ENCODE measurements around the gene TIMM17A.
"Not testable (repeated sequence)": the region's sequence is repeated elsewhere in the genome, so short reads cannot be mapped to it uniquely, and the experiment has no call there.

TIMM17A gene

DNA sequence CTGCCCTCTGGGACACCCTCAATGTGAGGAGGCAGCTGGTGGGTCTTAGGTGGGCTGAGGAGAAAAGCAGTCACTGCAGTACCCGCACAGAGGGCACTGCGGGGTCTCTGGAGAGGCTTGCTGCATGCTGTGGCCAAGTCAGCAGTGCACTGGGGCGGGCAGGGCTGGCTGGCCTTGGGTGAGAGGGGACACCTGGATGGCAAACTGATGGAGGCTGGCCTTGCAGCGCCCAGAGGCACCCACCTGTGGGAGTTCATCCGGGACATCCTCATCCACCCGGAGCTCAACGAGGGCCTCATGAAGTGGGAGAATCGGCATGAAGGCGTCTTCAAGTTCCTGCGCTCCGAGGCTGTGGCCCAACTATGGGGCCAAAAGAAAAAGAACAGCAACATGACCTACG is 58.3 kb downstream of the TIMM17A start:
- Histone ChIP-seq H3K36me3 (ENCODE audit: control insufficient read depth, insufficient read depth, low read length) (no peaks in the 10 kb centered on the region), H3K4me1 (ENCODE audit: control insufficient read depth, insufficient read depth, low read length, poor library complexity, severe bottlenecking) (no peaks in the 10 kb centered on the region), H3K4me3 (ENCODE audit: insufficient read depth, low read depth, low read length, poor library complexity, severe bottlenecking) (no peak overlapping the region), H3K9me3 (ENCODE audit: control insufficient read depth, low read length) (no peaks in the 10 kb centered on the region), H3K27ac (ENCODE audit: insufficient read depth, low read length, poor library complexity, severe bottlenecking) (no peak overlapping the region), H3K27me3 (replicated peaks; ENCODE audit: control insufficient read depth, insufficient read depth, low read length, poor library complexity, severe bottlenecking) (no peaks in the 10 kb centered on the region)
- DNase-seq: no peak

DNA sequence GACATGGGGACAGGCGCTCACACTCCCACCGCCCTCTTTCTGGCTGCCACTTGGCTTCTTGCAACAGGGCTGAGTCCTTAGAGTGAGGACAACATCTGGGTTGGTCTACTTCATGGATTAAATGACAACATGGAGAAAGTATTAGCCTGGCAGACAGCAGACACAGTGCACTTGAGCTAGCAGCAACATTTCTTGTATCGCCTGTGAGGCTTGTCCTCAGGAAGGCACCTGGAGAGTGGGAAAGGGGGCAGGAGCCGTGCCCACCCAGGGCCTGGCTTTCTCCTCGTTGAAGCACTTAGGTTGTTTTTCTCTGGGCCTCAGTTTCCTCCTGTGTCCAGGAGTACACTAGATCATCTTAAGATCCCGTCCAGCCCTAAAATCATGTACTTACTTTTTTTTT is 58.8 kb downstream of the TIMM17A start:
- H3K4me3 ChIP-seq (ENCODE audit: insufficient read depth, low read depth, low read length, poor library complexity, severe bottlenecking): no peak overlapping the region
- no peak overlapping the region for H3K27ac ChIP-seq (ENCODE audit: insufficient read depth, low read length, poor library complexity, severe bottlenecking)
- no peaks in the 10 kb centered on the region for H3K9me3 ChIP-seq (ENCODE audit: control insufficient read depth, low read length)
- H3K27me3 ChIP-seq (replicated peaks; ENCODE audit: control insufficient read depth, insufficient read depth, low read length, poor library complexity, severe bottlenecking): no peaks in the 10 kb centered on the region
- H3K36me3 ChIP-seq (ENCODE audit: control insufficient read depth, insufficient read depth, low read length): no peaks in the 10 kb centered on the region
- no peaks in the 10 kb centered on the region for H3K4me1 ChIP-seq (ENCODE audit: control insufficient read depth, insufficient read depth, low read length, poor library complexity, severe bottlenecking)
- DNase-seq: no peak

DNA sequence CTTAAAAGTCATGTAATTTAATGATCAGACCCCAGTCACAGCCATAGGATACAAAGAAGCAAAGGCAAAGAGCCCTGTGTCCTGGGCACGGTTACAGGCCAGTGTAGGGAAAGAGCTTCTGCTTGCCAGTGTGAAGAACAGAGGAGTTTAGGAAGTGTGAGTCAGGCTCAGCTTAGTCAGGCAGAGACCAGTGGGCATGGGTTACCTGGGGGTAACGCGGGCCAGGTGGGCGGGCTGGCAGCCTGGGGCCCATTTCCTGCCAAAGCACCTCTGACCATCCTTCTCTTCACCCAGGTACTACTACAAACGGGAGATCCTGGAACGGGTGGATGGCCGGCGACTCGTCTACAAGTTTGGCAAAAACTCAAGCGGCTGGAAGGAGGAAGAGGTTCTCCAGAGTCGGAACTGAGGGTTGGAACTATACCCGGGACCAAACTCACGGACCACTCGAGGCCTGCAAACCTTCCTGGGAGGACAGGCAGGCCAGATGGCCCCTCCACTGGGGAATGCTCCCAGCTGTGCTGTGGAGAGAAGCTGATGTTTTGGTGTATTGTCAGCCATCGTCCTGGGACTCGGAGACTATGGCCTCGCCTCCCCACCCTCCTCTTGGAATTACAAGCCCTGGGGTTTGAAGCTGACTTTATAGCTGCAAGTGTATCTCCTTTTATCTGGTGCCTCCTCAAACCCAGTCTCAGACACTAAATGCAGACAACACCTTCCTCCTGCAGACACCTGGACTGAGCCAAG is 59.8 kb downstream of the TIMM17A start:
- Histone ChIP-seq H3K9me3 (ENCODE audit: control insufficient read depth, low read length) (no peaks in the 10 kb centered on the region), H3K4me1 (ENCODE audit: control insufficient read depth, insufficient read depth, low read length, poor library complexity, severe bottlenecking) (no peaks in the 10 kb centered on the region), H3K36me3 (ENCODE audit: control insufficient read depth, insufficient read depth, low read length) (no peaks in the 10 kb centered on the region), H3K4me3 (ENCODE audit: insufficient read depth, low read depth, low read length, poor library complexity, severe bottlenecking) (no peak overlapping the region), H3K27ac (ENCODE audit: insufficient read depth, low read length, poor library complexity, severe bottlenecking) (no peak overlapping the region), H3K27me3 (replicated peaks; ENCODE audit: control insufficient read depth, insufficient read depth, low read length, poor library complexity, severe bottlenecking) (no peaks in the 10 kb centered on the region)
- DNase-seq: no peak

DNA sequence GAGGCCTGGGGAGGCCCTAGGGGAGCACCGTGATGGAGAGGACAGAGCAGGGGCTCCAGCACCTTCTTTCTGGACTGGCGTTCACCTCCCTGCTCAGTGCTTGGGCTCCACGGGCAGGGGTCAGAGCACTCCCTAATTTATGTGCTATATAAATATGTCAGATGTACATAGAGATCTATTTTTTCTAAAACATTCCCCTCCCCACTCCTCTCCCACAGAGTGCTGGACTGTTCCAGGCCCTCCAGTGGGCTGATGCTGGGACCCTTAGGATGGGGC is 60.3 kb downstream of the TIMM17A start:
- no peaks in the 10 kb centered on the region for H3K9me3 ChIP-seq (ENCODE audit: control insufficient read depth, low read length)
- DNase-seq: no peak
- no peaks in the 10 kb centered on the region for H3K4me1 ChIP-seq (ENCODE audit: control insufficient read depth, insufficient read depth, low read length, poor library complexity, severe bottlenecking)
- no peaks in the 10 kb centered on the region for H3K36me3 ChIP-seq (ENCODE audit: control insufficient read depth, insufficient read depth, low read length)
- H3K4me3 ChIP-seq (ENCODE audit: insufficient read depth, low read depth, low read length, poor library complexity, severe bottlenecking): no peak overlapping the region
- no peak overlapping the region for H3K27ac ChIP-seq (ENCODE audit: insufficient read depth, low read length, poor library complexity, severe bottlenecking)
- no peaks in the 10 kb centered on the region for H3K27me3 ChIP-seq (replicated peaks; ENCODE audit: control insufficient read depth, insufficient read depth, low read length, poor library complexity, severe bottlenecking)

GRCh38 chr1:202016022-202016810 is 60.9 kb downstream of the TIMM17A start:
- no peak for DNase-seq
- no peaks in the 10 kb centered on the region for H3K9me3 ChIP-seq (ENCODE audit: control insufficient read depth, low read length)
- H3K4me1 ChIP-seq (ENCODE audit: control insufficient read depth, insufficient read depth, low read length, poor library complexity, severe bottlenecking): no peaks in the 10 kb centered on the region
- no peak overlapping the region for H3K27ac ChIP-seq (ENCODE audit: insufficient read depth, low read length, poor library complexity, severe bottlenecking)
- no peak overlapping the region for H3K4me3 ChIP-seq (ENCODE audit: insufficient read depth, low read depth, low read length, poor library complexity, severe bottlenecking)
- H3K27me3 ChIP-seq (replicated peaks; ENCODE audit: control insufficient read depth, insufficient read depth, low read length, poor library complexity, severe bottlenecking): no peaks in the 10 kb centered on the region
- no peaks in the 10 kb centered on the region for H3K36me3 ChIP-seq (ENCODE audit: control insufficient read depth, insufficient read depth, low read length)

GRCh38 chr1:202016811-202017748 is 61.8 kb downstream of the TIMM17A start:
- H3K36me3 ChIP-seq (ENCODE audit: control insufficient read depth, insufficient read depth, low read length): no peaks in the 10 kb centered on the region
- no peak overlapping the region for H3K27ac ChIP-seq (ENCODE audit: insufficient read depth, low read length, poor library complexity, severe bottlenecking)
- H3K4me1 ChIP-seq (ENCODE audit: control insufficient read depth, insufficient read depth, low read length, poor library complexity, severe bottlenecking): no peaks in the 10 kb centered on the region
- H3K27me3 ChIP-seq (replicated peaks; ENCODE audit: control insufficient read depth, insufficient read depth, low read length, poor library complexity, severe bottlenecking): no peaks in the 10 kb centered on the region
- H3K9me3 ChIP-seq (ENCODE audit: control insufficient read depth, low read length): no peaks in the 10 kb centered on the region
- H3K4me3 ChIP-seq (ENCODE audit: insufficient read depth, low read depth, low read length, poor library complexity, severe bottlenecking): no peak overlapping the region
- no peak for DNase-seq

GRCh38 chr1:202017749-202018467 is 62.6 kb downstream of the TIMM17A start:
- DNase-seq: no peak
- no peaks in the 10 kb centered on the region for H3K9me3 ChIP-seq (ENCODE audit: control insufficient read depth, low read length)
- H3K4me1 ChIP-seq (ENCODE audit: control insufficient read depth, insufficient read depth, low read length, poor library complexity, severe bottlenecking): no peaks in the 10 kb centered on the region
- H3K36me3 ChIP-seq (ENCODE audit: control insufficient read depth, insufficient read depth, low read length): no peaks in the 10 kb centered on the region
- no peak overlapping the region for H3K4me3 ChIP-seq (ENCODE audit: insufficient read depth, low read depth, low read length, poor library complexity, severe bottlenecking)
- no peak overlapping the region for H3K27ac ChIP-seq (ENCODE audit: insufficient read depth, low read length, poor library complexity, severe bottlenecking)
- H3K27me3 ChIP-seq (replicated peaks; ENCODE audit: control insufficient read depth, insufficient read depth, low read length, poor library complexity, severe bottlenecking): no peaks in the 10 kb centered on the region

- H3K27ac ChIP-seq (ENCODE audit: insufficient read depth, low read length, poor library complexity, severe bottlenecking): no peak overlapping the region
- no peaks in the 10 kb centered on the region for H3K4me1 ChIP-seq (ENCODE audit: control insufficient read depth, insufficient read depth, low read length, poor library complexity, severe bottlenecking)
- H3K4me3 ChIP-seq (ENCODE audit: insufficient read depth, low read depth, low read length, poor library complexity, severe bottlenecking): no peak overlapping the region
- H3K36me3 ChIP-seq (ENCODE audit: control insufficient read depth, insufficient read depth, low read length): no peaks in the 10 kb centered on the region
- H3K27me3 ChIP-seq (replicated peaks; ENCODE audit: control insufficient read depth, insufficient read depth, low read length, poor library complexity, severe bottlenecking): no peaks in the 10 kb centered on the region
- DNase-seq: no peak
- no peaks in the 10 kb centered on the region for H3K9me3 ChIP-seq (ENCODE audit: control insufficient read depth, low read length)
Observed at GRCh38 chr1:202018468-202019234, 63.3 kb downstream of the TIMM17A start.

DNA sequence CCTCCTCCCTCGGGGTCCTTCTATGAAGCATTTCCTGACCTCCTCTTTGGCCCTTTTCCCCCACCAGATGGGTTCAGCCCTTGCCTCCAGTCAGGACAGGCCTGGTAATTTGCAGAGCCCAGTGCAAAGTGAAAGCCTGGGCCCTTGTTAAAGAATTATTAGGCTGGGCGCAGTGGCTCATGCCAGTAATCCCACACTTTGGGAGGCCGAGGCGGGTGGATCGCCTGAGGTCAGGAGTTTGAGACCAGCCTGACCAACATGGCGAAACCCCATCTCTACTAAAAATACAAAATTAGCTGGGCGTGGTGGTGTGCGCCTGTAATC is 63.9 kb downstream of the TIMM17A start:
- not testable (repeated sequence) for H3K4me3 ChIP-seq (ENCODE audit: insufficient read depth, low read depth, low read length, poor library complexity, severe bottlenecking); H3K9me3 ChIP-seq (ENCODE audit: control insufficient read depth, low read length); H3K4me1 ChIP-seq (ENCODE audit: control insufficient read depth, insufficient read depth, low read length, poor library complexity, severe bottlenecking); DNase-seq; H3K27me3 ChIP-seq (replicated peaks; ENCODE audit: control insufficient read depth, insufficient read depth, low read length, poor library complexity, severe bottlenecking); H3K27ac ChIP-seq (ENCODE audit: insufficient read depth, low read length, poor library complexity, severe bottlenecking); H3K36me3 ChIP-seq (ENCODE audit: control insufficient read depth, insufficient read depth, low read length)
